Activated CD8-positive, alpha-beta memory T cell treated with anti-CD3 and anti-CD28 coated beads for 48 hours (primary cell): ENCODE measurements around the gene MYOF.
"Not testable (repeated sequence)": the region's sequence is repeated elsewhere in the genome, so short reads cannot be mapped to it uniquely, and the experiment has no call there.

Experiments
- DNase-seq, 3 experiments: peaks; one replicate each; pipeline ENCODE4 v3.0.0-alpha.2; 2020; ENCODE audit warnings: low read depth in 2 of 3, low spot score in 2 of 3

MYOF gene

GRCh38 chr10:93434991-93435491 is 47.1 kb downstream of the MYOF start:
- DNase-seq: no peak

GRCh38 chr10:93431361-93431760 is 50.8 kb downstream of the MYOF start:
- no peak for DNase-seq

DNA sequence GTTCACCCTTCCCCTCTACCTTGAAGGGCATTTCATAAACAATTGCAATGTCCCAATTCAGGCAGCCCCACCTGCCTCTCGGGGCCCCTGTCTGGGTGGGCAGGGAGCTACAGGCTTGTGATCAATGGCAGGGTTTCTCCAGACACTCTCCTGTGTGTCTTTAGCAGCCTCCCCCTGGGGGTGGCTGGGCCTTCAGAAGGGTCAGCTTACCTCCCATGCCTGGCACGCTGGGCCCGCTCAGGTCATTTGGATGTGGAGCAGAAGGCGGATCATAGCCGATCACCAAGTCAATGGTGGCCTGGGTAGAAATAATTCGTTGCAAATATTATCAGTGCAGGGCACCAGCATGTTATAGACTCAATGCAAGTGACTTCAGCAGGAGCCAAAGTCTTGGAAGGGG is 56.3 kb downstream of the MYOF start:
- DNase-seq: no peak

GRCh38 chr10:93422118-93422517 is 60.0 kb downstream of the MYOF start:
- no peak for DNase-seq

- no peak for DNase-seq
These were observed 60.9 kb downstream of the MYOF start for GRCh38 chr10:93420944-93421825.

- DNase-seq: no peak
These were observed 62.0 kb downstream of the MYOF start for GRCh38 chr10:93420091-93420490.

DNA sequence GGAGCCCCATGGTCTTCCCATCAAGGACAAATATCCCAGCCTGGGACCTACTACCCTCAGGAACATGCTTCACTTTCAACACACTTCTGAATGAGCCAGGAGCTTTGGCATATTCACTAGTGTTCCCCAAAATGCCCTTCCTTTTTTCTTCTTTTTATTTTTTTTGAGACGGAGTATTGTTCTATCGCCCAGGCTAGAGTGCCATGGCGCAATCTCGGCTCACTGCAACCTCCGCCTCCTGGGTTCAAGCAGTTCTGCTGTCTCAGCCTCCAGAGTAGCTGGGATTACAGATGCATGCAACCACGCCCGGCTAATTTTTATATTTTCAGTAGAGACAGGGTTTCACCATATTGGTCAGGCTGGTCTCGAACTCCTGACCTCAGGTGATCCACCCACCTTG is 63.1 kb downstream of the MYOF start:
- DNase-seq: not testable (repeated sequence)

DNA sequence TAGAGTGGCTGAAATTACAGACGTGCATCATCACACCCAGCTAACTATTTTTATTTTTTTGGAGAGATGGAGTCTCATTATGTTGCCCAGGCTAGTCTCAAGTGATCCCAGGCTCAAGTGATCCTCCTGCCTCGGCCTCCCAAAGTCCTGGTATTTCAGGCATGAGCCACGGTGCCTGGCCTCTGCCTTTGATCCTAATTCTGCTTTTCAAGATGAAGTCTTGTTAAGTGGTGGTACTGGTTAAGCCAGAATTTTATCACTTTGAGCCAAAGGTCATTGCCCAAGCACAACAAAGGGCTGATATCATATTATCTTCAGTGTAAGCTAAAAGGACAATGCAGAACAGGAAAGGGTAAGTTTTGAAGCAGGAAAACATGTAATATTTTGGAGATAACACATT is 64.2 kb downstream of the MYOF start:
- no peak for DNase-seq

DNA sequence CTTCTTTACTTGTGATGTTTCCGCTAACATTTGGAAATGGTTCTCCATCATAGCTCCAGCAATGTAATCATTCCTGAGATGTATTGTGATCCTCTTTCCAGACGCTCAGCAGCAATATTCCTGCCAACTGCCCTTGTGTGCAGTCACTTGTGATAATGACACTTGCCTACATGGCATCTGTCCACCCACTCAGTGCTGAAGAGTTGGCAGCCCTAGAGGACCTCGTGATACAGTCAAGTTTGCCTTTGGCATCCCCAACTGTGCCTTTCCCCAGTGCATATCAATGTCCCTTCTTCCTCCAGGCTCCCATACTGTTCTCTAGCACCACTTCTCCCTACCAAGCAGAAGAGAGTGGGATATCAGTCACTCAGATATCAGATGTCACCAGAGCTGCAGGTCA is 64.9 kb downstream of the MYOF start:
- no peak for DNase-seq

DNA sequence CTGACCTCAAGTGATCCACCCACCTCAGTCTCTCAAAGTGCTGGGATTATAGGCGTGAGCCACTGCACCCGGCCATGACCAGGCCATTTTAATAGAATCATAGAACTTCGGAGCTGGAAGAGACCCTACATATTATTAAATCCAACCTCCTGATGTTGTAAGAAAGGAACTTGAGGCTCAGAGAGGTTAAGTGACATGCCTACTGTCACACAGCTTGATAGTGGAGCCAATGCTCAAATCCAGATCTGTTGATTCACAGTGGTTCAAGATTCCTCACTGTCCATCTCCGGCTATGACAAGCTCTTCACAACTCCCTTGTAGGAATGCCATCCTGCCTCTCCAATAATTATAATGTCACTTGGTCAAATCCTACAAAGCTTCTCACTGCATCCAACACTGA is 65.3 kb downstream of the MYOF start:
- DNase-seq: no peak

DNA sequence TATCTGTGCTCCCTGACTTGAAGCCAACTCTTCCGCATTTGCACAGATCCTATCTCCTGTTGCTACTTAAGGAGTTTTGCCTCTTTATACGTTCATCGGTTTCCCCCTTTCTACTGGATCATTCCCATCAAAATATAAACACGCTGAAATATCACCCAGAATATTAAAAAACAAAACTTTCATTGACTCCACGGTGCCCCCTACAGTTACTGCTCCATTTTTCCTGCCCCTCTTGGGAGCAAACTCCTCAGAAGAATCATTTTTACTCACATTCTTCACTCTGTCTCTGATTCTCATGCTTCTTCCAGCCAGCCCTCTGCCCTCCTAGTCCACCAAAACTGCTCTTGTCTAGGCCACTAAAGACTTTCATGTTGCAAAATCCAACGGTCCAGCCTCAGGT is 66.4 kb downstream of the MYOF start:
- DNase-seq: no peak

DNA sequence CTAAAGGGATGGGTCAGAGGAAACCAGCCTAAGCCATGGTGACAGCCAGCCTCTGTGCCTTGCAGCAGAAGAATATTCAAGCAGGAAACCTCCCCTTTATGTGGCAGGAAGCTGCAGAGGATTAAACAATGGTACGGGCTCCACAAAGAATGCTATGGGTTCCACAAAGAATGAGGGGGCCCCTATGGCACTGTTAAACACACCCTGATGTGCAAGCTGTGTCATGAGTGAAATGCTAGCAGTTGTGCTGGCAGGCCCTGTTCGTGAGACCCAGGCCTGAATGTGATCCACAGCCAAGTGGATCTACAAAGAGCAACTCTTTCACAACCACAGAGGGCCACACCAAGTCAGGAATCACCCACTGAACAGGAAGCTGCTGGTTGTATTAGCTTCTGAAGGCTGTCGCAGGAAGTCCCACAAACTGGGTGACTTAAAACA is 68.9 kb downstream of the MYOF start:
- no peak for DNase-seq

- DNase-seq: no peak
These were observed 69.3 kb downstream of the MYOF start for GRCh38 chr10:93412801-93413200.

GRCh38 chr10:93410697-93411348 is 71.3 kb downstream of the MYOF start:
- DNase-seq: no peak

GRCh38 chr10:93408783-93409182 is 73.4 kb downstream of the MYOF start:
- no peak for DNase-seq

- no peak for DNase-seq
These were observed 75.6 kb downstream of the MYOF start for GRCh38 chr10:93406364-93407145.

- DNase-seq: no peak
These were observed 78.1 kb downstream of the MYOF start for GRCh38 chr10:93404048-93404354.

DNA sequence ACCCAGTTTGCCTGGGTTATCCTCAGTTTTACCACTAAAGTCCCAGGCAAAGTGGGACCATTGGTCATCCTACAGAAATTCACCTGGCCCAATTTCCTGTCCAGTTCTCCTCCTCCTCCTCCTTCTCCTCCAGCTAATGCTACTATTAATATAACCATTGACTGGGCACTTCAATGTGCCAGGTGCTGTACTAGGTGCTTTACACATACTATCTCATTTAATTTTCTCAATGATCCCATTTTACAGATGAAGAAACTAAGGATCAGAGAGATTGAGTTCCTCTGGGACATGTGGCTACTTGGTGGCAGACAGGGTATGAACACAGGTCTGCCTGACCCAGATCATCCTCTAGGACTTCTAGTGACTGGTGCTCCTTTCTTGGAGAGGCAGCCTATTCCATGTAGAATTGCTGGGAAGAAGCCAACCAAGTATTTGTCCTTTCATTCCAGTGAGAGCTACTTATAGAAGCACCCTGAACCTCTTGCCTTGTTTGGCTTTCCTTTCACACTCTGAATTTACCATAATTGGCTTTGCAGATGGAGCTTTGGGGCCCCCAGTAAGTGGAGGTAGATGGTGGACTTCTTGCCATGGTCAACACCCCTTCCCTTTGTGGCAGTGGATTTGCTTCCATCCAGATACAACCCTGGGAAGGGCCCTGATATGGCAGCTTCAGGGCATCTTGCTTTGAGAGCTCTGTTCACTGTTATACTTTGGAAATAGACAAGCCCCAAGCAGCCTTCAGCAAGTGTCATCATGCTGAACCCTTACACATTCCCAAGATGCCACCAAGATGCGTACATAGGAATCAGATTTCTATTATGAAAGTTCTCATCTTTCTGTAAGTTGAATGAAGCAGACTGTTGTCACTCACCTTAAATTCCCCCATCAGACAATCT is 78.7 kb downstream of the MYOF start:
- DNase-seq: no peak

DNA sequence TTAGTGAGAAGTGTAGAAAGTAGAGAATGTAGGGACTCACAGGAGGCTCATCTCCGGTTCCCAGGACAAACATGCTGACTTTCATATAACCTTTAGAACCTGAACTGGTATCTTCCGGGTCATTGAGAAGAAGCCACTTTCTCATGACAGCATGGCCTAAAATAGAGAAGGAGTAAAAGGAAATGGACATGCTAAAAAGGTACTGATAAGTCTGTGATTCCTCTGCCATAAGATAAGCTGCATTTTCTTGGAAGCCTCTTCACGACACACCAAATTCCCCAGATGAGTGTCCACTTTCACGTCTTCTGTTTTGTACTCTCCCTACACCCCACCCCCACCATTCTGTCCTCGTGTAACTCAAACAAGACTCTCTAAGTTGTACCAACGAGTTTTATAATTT is 79.9 kb downstream of the MYOF start:
- no peak for DNase-seq

- DNase-seq: no peak
These were observed 83.6 kb downstream of the MYOF start for GRCh38 chr10:93398528-93398927.

DNA sequence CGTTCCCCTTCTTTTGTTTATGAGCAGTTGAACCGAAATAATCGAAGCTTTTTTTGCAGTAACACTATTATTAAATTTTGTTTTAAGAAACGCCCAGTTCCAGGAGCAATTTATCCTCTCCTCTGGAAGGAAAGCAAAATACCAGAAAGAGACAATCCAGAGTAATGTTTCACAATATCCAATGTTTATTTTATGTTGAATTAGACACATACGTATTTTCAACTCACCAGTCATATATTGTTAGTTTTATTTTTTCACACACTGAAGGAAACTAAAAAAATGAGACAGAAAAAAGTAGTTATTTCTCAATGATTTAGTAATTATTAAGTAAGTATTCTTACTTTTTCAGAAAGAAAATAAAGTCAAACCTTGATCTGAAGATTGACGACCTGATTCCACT is 85.1 kb downstream of the MYOF start:
- DNase-seq: no peak
